Caco-2 (cell line): Measurements from ENCODE around the gene GAK. TPM values are rescaled to one million over a fixed set of nuclear protein-coding genes. Genes with fewer than 3 reads are reported as not detected.

Experiments
- BruUV-seq: library from RNA; stranded (reverse); fragments of 400-500 nt; replicated peaks from 2 replicates; lab custom pipeline; 2021; lab: Mats Ljungman, UMichigan
- CTCF ChIA-PET: fragments of 300-600 bp; sonication (Branson Sonifier 250); formaldehyde crosslinking; loops from one replicate; lab custom pipeline; 2022; ENCODE audit warnings: antibody characterized with exemption; lab: Charles Lee
- POLR2A ChIA-PET: fragments of 300-600 bp; sonication (Branson Sonifier 250); formaldehyde crosslinking; loops from one replicate; lab custom pipeline; 2022; ENCODE audit warnings: antibody characterized with exemption; lab: Charles Lee
- DNase-seq, 2 experiments: peaks; one replicate each; pipeline versions ENCODE4 v3.0.0 to v3.0.0-alpha.2; 2020 to 2022
- H3K27me3 ChIP-seq: replicated peaks from 2 replicates; pipeline ENCODE4 v1.6.0; 2011; ENCODE audit warnings: low read length; ENCODE audit not compliant: control insufficient read depth, insufficient read depth
- H3K36me3 ChIP-seq: 2 replicates; pipeline ENCODE4 v1.5.1; 2011; ENCODE audit warnings: low read length; ENCODE audit not compliant: control insufficient read depth, insufficient read depth
- H3K4me1 ChIP-seq: fragments of 250-450 bp; sonication (Bioruptor Pico); 2 replicates; pipeline ENCODE4 v1.5.1; 2020; ENCODE audit warnings: mild to moderate bottlenecking
- H3K4me3 ChIP-seq: 2 replicates; pipeline ENCODE4 v1.5.1; 2011; ENCODE audit warnings: low read depth, mild to moderate bottlenecking, control low read depth, low read length
- H3K9me3 ChIP-seq: fragments of 250-450 bp; sonication (Bioruptor Pico); 2 replicates; pipeline ENCODE4 v1.5.1; 2020; ENCODE audit warnings: mild to moderate bottlenecking, moderate library complexity
- H3K27ac Mint-ChIP-seq: one replicate; pipeline ENCODE4 v1.8.0; 2022; ENCODE audit warnings: mixed read lengths; ENCODE audit not compliant: unreplicated experiment
- H3K27me3 Mint-ChIP-seq: one replicate; pipeline ENCODE4 v1.8.0; 2022; ENCODE audit warnings: mixed read lengths; ENCODE audit not compliant: insufficient read depth, unreplicated experiment
- H3K36me3 Mint-ChIP-seq: one replicate; pipeline ENCODE4 v1.8.0; 2022; ENCODE audit warnings: mild to moderate bottlenecking, mixed read lengths; ENCODE audit not compliant: insufficient read depth, unreplicated experiment
- H3K4me1 Mint-ChIP-seq: one replicate; pipeline ENCODE4 v1.8.0; 2022; ENCODE audit warnings: low read depth, mixed read lengths; ENCODE audit not compliant: unreplicated experiment
- H3K4me3 Mint-ChIP-seq: one replicate; pipeline ENCODE4 v1.8.0; 2022; ENCODE audit warnings: mild to moderate bottlenecking, moderate library complexity, mixed read lengths; ENCODE audit not compliant: unreplicated experiment
- H3K9me3 Mint-ChIP-seq: one replicate; pipeline ENCODE4 v1.8.0; 2022; ENCODE audit warnings: mixed read lengths; ENCODE audit not compliant: unreplicated experiment
- intact Hi-C: fragments of 100-400 bp; cut with micrococcal nuclease; formaldehyde crosslinking; loops from one replicate; pipeline ENCODE4 v1.10.0; 2022; ENCODE audit not compliant: unreplicated experiment
- total RNA-seq: library from RNA; stranded (reverse); gene quantifications from 2 replicates; pipeline ENCODE4 v1.2.3, GENCODE V29; 2022
- TF ChIP-seq, protein P1 (sequence below), 2 experiments: fragments of 200-600 bp in 1 of 2; IDR thresholded peaks; 1 replicate in 1 of 2; 2 replicates in 1 of 2; pipeline versions ENCODE4 v1.5.1 to v1.8.0; 2011 to 2022; ENCODE audit warnings: antibody characterized with exemption in 1 of 2, control low read depth in 1 of 2, inconsistent platforms in 1 of 2, low read depth in 1 of 2, low read length in 1 of 2, mild to moderate bottlenecking in 1 of 2, moderate library complexity in 1 of 2; ENCODE audit not compliant: insufficient read depth in 1 of 2, severe bottlenecking in 1 of 2, unreplicated experiment in 1 of 2

GAK gene
- total RNA-seq, 1 experiment from 2014 or later = 126 TPM

DNA sequence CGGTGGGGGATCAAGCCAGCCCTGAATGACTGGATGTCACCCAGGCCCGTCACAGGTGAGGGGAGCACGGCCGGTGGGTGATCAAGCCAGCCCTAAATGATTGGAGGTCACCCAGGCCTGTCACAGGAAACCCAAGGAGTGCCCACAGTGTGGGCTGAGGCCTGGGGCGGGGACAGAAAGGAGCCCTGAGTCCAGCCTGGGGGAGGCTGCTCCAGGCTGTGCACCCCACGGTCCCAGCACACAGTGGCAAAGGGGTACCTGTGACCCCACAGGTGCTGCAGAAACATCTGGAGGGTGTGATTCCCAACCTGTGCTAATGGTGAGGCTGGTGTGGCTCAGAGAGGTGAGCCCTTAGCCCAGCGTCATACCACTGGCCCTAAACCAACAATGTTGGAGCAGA is 100.0 kb downstream of the GAK start:
- peaks cover 4% of the 10 kb centered on the region for H3K27me3 Mint-ChIP-seq
- H3K4me3 ChIP-seq = no peak overlapping the region
- no peaks in the 10 kb centered on the region for H3K9me3 ChIP-seq
- TF ChIP-seq, protein P1, sequence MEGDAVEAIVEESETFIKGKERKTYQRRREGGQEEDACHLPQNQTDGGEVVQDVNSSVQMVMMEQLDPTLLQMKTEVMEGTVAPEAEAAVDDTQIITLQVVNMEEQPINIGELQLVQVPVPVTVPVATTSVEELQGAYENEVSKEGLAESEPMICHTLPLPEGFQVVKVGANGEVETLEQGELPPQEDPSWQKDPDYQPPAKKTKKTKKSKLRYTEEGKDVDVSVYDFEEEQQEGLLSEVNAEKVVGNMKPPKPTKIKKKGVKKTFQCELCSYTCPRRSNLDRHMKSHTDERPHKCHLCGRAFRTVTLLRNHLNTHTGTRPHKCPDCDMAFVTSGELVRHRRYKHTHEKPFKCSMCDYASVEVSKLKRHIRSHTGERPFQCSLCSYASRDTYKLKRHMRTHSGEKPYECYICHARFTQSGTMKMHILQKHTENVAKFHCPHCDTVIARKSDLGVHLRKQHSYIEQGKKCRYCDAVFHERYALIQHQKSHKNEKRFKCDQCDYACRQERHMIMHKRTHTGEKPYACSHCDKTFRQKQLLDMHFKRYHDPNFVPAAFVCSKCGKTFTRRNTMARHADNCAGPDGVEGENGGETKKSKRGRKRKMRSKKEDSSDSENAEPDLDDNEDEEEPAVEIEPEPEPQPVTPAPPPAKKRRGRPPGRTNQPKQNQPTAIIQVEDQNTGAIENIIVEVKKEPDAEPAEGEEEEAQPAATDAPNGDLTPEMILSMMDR (IDR thresholded peaks at IDR 0.05; ENCODE audit: insufficient read depth in 1 of 2, low read depth in 1 of 2, low read length in 1 of 2, severe bottlenecking in 1 of 2, unreplicated experiment in 1 of 2) = no peak
- intact Hi-C loops = no loop called here
- H3K27ac Mint-ChIP-seq = no peak overlapping the region
- CTCF ChIA-PET = no interaction called here
- no peak for DNase-seq
- no peaks in the 10 kb centered on the region for H3K36me3 Mint-ChIP-seq
- no peak overlapping the region for H3K4me3 Mint-ChIP-seq
- no peaks in the 10 kb centered on the region for H3K27me3 ChIP-seq
- POLR2A ChIA-PET = no interaction called here
- H3K9me3 Mint-ChIP-seq = no peaks in the 10 kb centered on the region
- H3K4me1 Mint-ChIP-seq = no peaks in the 10 kb centered on the region
- H3K36me3 ChIP-seq = no peaks in the 10 kb centered on the region
- BruUV-seq = no TSS peak
- no peaks in the 10 kb centered on the region for H3K4me1 ChIP-seq

DNA sequence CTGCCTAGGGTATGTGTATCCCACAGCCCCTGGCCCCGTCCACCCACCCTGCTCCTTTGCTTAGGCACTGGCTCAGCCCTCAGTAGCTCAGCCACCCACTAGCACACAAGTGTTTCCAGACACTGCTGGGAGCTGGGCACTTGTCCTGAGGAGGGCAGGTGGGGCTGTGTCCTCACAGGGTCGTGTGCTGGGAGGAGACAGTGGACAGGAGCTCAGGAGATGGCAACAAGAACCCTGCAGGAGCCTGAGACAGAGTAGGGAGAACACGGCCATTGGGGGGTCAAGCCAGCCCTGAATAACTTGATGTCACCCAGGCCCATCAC is 100.7 kb downstream of the GAK start:
- Histone ChIP-seq H3K27me3 (no peaks in the 10 kb centered on the region), H3K36me3 (no peaks in the 10 kb centered on the region), H3K4me1 (no peaks in the 10 kb centered on the region), H3K4me3 (no peak overlapping the region), H3K9me3 (no peaks in the 10 kb centered on the region)
- no TSS peak for BruUV-seq
- POLR2A ChIA-PET = interaction anchor here (0.6 kb wide), 1 partner anchor 493 kb away, joined by 3 read pairs; no protein-coding TSS in a partner anchor
- Mint-ChIP-seq H3K4me3 (no peak overlapping the region), H3K27ac (no peak overlapping the region), H3K27me3 (peaks cover 4% of the 10 kb centered on the region), H3K9me3 (no peaks in the 10 kb centered on the region), H3K4me1 (no peaks in the 10 kb centered on the region), H3K36me3 (no peaks in the 10 kb centered on the region)
- TF ChIP-seq, protein P1 (IDR thresholded peaks at IDR 0.05; ENCODE audit: insufficient read depth in 1 of 2, low read depth in 1 of 2, low read length in 1 of 2, severe bottlenecking in 1 of 2, unreplicated experiment in 1 of 2) = no peak
- intact Hi-C loops = no loop called here
- CTCF ChIA-PET = no interaction called here
- no peak for DNase-seq

DNA sequence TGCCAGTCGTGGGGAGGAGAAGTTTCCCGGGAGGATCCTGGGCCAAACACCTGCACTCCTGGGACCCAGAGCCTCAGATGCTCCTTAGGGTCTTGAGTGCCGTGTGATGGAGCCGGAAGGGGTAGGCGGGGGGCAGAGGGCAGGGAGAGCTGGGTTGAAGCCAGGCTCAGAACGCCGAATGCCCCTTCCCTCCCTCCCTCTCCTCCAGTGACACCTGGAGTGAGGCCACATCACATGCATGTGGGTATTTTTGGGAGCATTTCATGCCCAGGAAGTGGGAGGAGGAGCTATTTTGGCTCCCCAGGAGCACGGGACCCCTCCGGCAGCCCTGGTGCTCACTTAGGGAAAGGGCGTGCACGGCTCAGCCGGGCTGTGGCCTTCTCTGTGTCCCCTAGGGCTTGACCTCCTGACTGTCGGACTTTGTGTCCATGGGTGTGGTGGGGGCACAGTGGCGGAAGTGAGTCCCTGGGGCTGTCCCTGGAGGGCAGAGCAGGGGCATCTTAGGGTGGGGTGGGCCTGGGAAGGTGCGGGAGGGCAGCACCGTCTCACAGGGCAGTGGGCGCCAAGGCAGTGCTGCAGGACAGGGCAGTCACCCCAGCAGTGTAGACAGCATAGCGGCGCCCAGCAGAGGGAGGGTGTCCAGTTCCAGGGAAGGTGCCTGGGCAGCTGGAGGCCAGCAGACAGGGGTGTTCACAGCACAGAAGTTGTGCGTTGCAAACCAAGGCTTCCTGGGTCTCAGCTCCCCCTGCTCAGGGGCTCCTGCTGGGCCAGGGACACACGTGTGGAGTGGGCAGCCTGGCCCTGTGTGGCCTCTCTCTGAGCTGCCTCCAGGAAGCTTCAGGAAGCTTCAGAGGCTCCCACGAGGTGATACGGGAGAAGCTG is 101.3 kb downstream of the GAK start:
- no peak overlapping the region for H3K4me3 ChIP-seq

More for the DNA sequence above, 101.3 kb downstream of the GAK start:
- no TSS peak for BruUV-seq
- Mint-ChIP-seq H3K27ac (no peak overlapping the region), H3K4me3 (no peak overlapping the region), H3K36me3 (no peaks in the 10 kb centered on the region), H3K27me3 (peaks cover 4% of the 10 kb centered on the region), H3K4me1 (no peaks in the 10 kb centered on the region), H3K9me3 (no peaks in the 10 kb centered on the region)
- DNase-seq = no peak
- CTCF ChIA-PET = interaction anchor here (1.0 kb wide), 1 partner anchor 156 kb away, joined by 3 read pairs; the partner anchor contains the start of gene IDUA
- Histone ChIP-seq H3K36me3 (no peaks in the 10 kb centered on the region), H3K4me1 (no peaks in the 10 kb centered on the region), H3K9me3 (no peaks in the 10 kb centered on the region), H3K27me3 (no peaks in the 10 kb centered on the region)
- TF ChIP-seq, protein P1 (IDR thresholded peaks at IDR 0.05; ENCODE audit: insufficient read depth in 1 of 2, low read depth in 1 of 2, low read length in 1 of 2, severe bottlenecking in 1 of 2, unreplicated experiment in 1 of 2) = no peak
- intact Hi-C loops = no loop called here
- POLR2A ChIA-PET = interaction anchor here (0.6 kb wide), 1 partner anchor 493 kb away, joined by 3 read pairs; no protein-coding TSS in a partner anchor
